Fibroblast of villous mesenchyme (primary cell): ENCODE results near the gene CCR7. TPM values are rescaled to one million over a fixed set of nuclear protein-coding genes. Genes with fewer than 3 reads are reported as not detected.

ENCODE experiments used
- DNase-seq: peaks from one replicate; pipeline ENCODE4 v3.0.0-alpha.2; 2010; ENCODE audit warnings: low read depth
- H3K4me3 ChIP-seq: 2 replicates; pipeline ENCODE4 v1.5.1; 2011; ENCODE audit warnings: low read depth, mild to moderate bottlenecking, low read length
- total RNA-seq: library from RNA; depleted of rRNA; stranded (reverse); fragments of >200 nt; gene quantifications from 2 replicates; pipeline ENCODE4 v1.2.3, GENCODE V29; 2012
- TF ChIP-seq, protein P1 (sequence below): IDR thresholded peaks from 2 replicates; pipeline ENCODE4 v1.5.1; 2012; ENCODE audit warnings: low read depth, mild to moderate bottlenecking, low read length; ENCODE audit not compliant: insufficient read depth

CCR7 gene
- total RNA-seq, 1 donor: not detected

- DNase-seq: no peak
- TF ChIP-seq, protein P1, sequence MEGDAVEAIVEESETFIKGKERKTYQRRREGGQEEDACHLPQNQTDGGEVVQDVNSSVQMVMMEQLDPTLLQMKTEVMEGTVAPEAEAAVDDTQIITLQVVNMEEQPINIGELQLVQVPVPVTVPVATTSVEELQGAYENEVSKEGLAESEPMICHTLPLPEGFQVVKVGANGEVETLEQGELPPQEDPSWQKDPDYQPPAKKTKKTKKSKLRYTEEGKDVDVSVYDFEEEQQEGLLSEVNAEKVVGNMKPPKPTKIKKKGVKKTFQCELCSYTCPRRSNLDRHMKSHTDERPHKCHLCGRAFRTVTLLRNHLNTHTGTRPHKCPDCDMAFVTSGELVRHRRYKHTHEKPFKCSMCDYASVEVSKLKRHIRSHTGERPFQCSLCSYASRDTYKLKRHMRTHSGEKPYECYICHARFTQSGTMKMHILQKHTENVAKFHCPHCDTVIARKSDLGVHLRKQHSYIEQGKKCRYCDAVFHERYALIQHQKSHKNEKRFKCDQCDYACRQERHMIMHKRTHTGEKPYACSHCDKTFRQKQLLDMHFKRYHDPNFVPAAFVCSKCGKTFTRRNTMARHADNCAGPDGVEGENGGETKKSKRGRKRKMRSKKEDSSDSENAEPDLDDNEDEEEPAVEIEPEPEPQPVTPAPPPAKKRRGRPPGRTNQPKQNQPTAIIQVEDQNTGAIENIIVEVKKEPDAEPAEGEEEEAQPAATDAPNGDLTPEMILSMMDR: no peak
- H3K4me3 ChIP-seq: no peak overlapping the region
Observed at GRCh38 chr17:40608061-40608581, 42.8 kb upstream of the CCR7 start.

GRCh38 chr17:40607641-40608040 lies 42.4 kb upstream of the CCR7 start:
- no peak for DNase-seq
- H3K4me3 ChIP-seq: no peak overlapping the region
- TF ChIP-seq, protein P1: no peak

- no peak overlapping the region for H3K4me3 ChIP-seq
- TF ChIP-seq, protein P1: no peak
- peak; percentile 31 for DNase-seq
Observed at GRCh38 chr17:40606548-40607353, 41.5 kb upstream of the CCR7 start.

DNA sequence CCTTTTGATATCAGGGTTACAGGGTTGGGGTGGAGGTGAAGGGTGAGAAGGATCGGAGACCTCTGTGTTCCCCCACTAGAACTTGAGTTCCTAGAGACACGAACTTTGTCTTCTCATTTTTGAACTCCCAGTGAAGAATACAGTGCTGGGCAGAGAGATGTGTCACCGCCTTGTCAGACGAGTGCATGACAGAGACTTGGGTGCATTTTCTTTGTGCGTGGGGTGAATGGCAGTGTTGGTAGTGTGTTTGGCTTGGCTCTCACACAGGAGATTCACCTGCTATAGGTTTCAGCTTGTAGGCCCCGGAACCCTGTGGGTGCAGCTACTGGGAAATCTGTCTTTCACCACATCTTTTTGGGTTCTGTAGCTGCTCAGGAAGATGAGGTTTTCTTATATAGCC lies 40.0 kb upstream of the CCR7 start:
- TF ChIP-seq, protein P1: no peak
- DNase-seq: no peak
- H3K4me3 ChIP-seq: no peak overlapping the region

DNA sequence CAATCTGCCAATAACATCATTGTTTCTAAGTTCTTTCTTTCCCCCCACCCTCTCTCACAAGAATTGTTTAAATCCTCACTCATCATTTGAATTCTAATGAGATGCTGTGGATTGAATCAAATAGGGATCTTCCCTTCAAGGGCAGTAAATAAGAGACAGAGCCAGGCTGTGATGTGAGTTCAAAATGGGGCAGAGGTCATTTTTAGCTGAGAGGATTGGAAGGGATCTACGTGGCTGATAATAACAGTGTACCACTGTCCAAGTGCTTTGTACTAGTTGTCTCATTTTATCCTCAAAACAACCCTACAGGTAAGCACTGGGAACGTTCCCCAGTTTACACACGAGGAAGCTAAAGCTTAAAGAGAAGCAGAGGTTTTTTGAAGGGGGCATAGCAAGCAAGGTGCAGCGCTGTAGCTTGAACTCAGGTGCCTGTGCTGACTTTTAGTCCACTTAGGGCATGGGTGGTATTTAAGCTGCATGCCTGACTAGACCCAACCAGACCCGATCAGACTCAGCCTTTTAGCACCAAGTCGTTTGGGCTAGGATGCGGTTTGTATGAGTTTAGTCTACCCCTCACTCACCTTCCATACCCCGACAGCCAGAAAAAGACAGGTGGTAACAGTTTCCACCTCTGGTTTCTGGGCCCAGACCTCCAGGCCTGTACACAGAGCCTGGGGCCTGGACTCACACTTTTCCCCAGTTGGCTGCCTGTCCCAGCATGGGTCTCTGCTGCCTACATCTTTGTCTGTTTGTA lies 39.2 kb upstream of the CCR7 start:
- H3K4me3 ChIP-seq: no peak overlapping the region
- TF ChIP-seq, protein P1: no peak
- no peak for DNase-seq

- peak; percentile 40 for DNase-seq
- TF ChIP-seq, protein P1: no peak
- H3K4me3 ChIP-seq: no peak overlapping the region
Observed at GRCh38 chr17:40602445-40603443, 37.5 kb upstream of the CCR7 start.
